Esophagus (tissue), 2 donors: ENCODE results near the gene LRRC41. TPM values are rescaled to one million over a fixed set of nuclear protein-coding genes. Genes with fewer than 3 reads are reported as not detected.
"Not testable (repeated sequence)": the region's sequence is repeated elsewhere in the genome, so short reads cannot be mapped to it uniquely, and the experiment has no call there.

Source experiments
- H3K27ac ChIP-seq, 2 donors: one replicate each; pipeline ENCODE4 v1.5.1; 2013; ENCODE audit warnings: low read depth in 2 of 2, mild to moderate bottlenecking in 2 of 2, inconsistent platforms in 1 of 2, low read length in 1 of 2, moderate library complexity in 1 of 2
- H3K27me3 ChIP-seq, 2 donors: one replicate each; pipeline ENCODE4 v1.6.1; 2013; ENCODE audit warnings: low read length in 2 of 2, control low read depth in 1 of 2, mild to moderate bottlenecking in 1 of 2; ENCODE audit not compliant: insufficient read depth in 2 of 2, control insufficient read depth in 1 of 2
- H3K36me3 ChIP-seq, 2 donors: one replicate each; pipeline ENCODE4 v1.6.1; 2013; ENCODE audit warnings: low read length in 1 of 2; ENCODE audit not compliant: control insufficient read depth in 2 of 2, insufficient read depth in 2 of 2
- H3K4me1 ChIP-seq, 2 donors: one replicate each; pipeline ENCODE4 v1.6.1; 2013; ENCODE audit warnings: low read length in 1 of 2; ENCODE audit not compliant: control insufficient read depth in 2 of 2, insufficient read depth in 2 of 2
- H3K4me3 ChIP-seq, 2 donors: one replicate each; pipeline ENCODE4 v1.5.1; 2013; ENCODE audit warnings: low read length in 2 of 2, mild to moderate bottlenecking in 2 of 2, low read depth in 1 of 2, moderate library complexity in 1 of 2
- H3K9me3 ChIP-seq, 2 donors: one replicate each; pipeline ENCODE4 v1.6.1; 2013; ENCODE audit warnings: mild to moderate bottlenecking in 2 of 2, low read depth in 1 of 2, low read length in 1 of 2, moderate library complexity in 1 of 2; ENCODE audit not compliant: control insufficient read depth in 2 of 2, insufficient read depth in 1 of 2
- WGBS, 2 donors: extraction: QIAGEN DNeasy Blood & Tissue Kit; methylation state at CpG; one replicate each; pipeline ENCODE4 v1.1.7; 2013; 5-methylcytosine and 5-hydroxymethylcytosine counted together
- polyA plus RNA-seq, 2 donors: library from polyadenylated mRNA; stranded (reverse); fragments of 200-250 nt; gene quantifications; one replicate each; pipeline ENCODE4 v1.2.3, GENCODE V29; 2013
- donor health status: healthy with polysubstance abuse.
- donor health status: Bipolar disorder and iron deficiency.

The LRRC41 gene
- polyA plus RNA-seq, 2 donors = 17.4 to 32.1 TPM

DNA sequence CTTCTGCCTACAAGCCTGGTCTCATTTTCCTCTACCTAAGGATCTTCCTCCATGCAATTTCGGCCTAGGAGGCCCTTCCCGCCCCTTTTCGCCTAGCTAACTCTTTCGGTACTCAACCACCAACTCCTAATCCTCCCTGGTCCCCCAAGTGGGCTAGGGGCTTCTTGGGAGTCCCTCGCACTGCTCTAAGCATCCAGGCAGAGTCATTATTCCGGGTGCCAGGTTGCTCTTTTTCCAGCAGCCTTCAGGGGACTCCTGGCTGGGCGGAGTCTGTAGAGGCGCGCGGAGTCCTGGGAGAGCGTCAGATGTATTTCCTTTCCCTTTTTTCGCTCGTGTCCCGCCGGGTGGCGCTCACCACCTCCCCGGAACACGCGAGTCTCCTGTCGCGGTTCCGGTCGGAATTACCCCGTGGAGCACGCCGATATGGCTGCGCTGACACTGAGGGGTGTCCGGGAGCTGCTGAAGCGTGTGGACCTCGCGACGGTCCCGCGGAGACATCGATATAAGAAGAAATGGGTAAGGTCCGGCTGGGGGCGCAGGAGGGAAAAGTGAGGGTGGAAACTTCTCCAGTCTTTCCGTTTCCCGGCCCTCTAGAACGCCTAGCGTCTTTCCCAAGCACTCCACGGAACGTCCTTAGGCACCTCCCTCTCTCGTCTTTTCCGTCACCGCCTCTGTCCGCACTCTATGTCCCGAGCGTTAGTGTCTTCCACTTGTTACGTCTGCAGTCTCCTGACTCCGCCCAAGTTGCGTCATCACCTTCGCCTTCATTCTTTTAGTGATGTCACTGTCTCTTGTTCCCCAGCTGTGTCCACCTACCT, 37.2 kb upstream of the LRRC41 start, which contains the start of gene NSUN4:
NSUN4 (plus strand) TSS at position 404 of the 818 bp plus-strand sequence; CDS start at position 424, 20 bp downstream.
- H3K36me3 ChIP-seq = peaks cover 3 to 6% of the 10 kb centered on the region in 2 donors
- peaks cover 5 to 8% of the 10 kb centered on the region in 2 donors for H3K4me1 ChIP-seq
- H3K9me3 ChIP-seq = no peaks in the 10 kb centered on the region
- no peaks in the 10 kb centered on the region for H3K27me3 ChIP-seq
- 0 to 1% methylated on average over 53 of the region's 53 CpGs for WGBS, 2 donors
- H3K4me3 ChIP-seq = peak within 1 kb of the TSS; percentile 64 to 79
- H3K27ac ChIP-seq = peak within 1 kb of the TSS; percentile 96 to 99

DNA sequence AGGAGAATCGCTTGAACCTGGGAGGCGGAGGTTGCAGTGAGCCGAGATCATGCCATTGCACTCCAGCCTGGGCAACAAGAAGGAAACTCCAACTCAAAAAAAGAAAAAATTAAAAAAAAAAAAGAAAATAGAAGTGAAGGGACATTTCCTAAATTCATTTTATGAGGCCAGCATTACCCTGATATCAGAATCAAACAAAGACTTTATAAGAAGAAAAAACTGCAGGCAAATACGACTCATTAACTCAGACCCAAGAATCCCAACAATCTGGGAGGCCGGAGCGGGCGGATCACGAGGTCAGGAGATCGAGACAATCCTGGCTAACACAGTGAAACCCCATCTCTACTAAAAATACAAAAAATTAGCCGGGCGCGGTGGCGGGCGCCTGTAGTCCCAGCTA, 34.0 kb upstream of the LRRC41 start:
- not testable (repeated sequence) for H3K4me1 ChIP-seq, H3K4me3 ChIP-seq, H3K36me3 ChIP-seq, H3K27me3 ChIP-seq, H3K9me3 ChIP-seq, H3K27ac ChIP-seq
- WGBS, 2 donors = 96% methylated on average over 9 of the region's 14 CpGs

DNA sequence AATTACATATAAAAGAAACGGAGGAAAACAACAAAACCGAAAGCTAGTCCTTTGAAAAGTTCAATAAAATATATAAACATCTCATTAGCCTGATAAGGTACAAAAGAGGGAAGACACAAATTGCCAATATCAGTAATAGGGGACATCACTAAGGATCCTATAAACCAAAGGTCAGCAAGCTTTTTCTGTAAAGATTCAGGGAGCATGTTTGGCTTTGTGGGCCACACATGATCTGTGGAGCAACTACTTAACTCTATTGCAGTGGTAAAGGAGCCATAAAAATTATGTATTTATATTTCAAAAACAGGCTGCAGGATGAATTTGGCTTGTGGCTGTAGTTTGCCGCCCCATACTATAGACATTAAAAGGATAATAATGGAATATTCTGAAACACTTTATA, 31.7 kb upstream of the LRRC41 start:
- Histone ChIP-seq H3K36me3 (no peaks in the 10 kb centered on the region), H3K4me3 (no peak overlapping the region), H3K4me1 (no peaks in the 10 kb centered on the region), H3K9me3 (no peaks in the 10 kb centered on the region), H3K27me3 (no peaks in the 10 kb centered on the region), H3K27ac (no peak overlapping the region)
- 82 to 96% methylated on average over 3 of the region's 3 CpGs for WGBS, 2 donors

DNA sequence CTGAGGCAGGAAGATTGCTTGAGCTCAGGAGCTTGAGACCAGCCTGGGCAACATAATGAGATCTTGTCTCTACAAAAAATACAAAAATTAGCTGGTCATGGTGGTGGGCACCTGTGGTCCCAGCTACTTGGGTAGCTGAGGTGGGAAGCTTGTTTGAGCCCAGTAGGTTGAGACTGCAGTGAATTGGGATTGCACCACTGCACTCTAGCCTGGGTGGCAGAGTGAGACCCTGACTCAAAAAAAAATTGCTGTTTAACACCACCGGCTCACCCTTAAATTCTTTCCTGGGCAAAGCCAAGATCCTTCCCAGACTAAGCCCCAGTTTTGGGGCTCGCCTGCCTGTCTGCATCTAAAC, 30.6 kb upstream of the LRRC41 start:
- Histone ChIP-seq H3K36me3 (no peaks in the 10 kb centered on the region), H3K4me1 (no peaks in the 10 kb centered on the region), H3K27ac (no peak overlapping the region), H3K4me3 (no peak overlapping the region), H3K9me3 (no peaks in the 10 kb centered on the region), H3K27me3 (no peaks in the 10 kb centered on the region)
- 76 to 91% methylated on average over 2 of the region's 2 CpGs for WGBS, 2 donors

DNA sequence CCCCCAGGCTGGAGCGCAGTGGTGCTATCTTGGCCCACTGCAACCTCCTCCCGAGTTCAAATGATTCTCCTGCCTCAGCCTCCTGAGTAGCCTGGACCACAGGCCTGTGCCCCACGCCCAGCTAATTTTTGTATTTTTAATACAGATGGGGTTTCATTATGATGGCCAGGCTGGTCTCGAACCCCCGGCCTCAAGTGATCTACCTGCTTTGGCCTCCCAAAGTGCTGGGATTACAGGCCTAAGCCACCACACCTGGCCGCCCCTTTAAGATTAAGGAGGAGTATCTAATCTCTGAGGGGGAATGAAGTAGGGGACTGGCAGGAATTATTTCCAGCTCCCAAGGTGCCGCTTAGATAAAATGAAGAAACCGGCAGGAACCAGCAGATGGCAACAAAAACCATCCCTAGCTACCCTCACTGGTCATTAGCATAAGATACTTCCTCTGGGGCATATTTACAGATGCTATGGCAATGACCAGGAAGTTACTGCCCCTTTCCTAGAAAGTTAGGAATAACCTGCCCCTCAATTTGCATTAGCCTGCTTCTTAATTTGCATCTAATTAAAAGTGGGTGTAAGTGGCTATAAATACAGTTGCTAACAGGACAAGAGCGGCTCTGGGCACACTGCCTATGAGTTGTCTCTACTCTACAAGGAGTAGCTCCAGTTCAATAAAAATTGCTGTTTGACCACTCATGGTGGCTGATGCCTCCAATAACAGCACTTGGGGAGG, 30.0 kb upstream of the LRRC41 start:
- no peaks in the 10 kb centered on the region for H3K27me3 ChIP-seq

DNA sequence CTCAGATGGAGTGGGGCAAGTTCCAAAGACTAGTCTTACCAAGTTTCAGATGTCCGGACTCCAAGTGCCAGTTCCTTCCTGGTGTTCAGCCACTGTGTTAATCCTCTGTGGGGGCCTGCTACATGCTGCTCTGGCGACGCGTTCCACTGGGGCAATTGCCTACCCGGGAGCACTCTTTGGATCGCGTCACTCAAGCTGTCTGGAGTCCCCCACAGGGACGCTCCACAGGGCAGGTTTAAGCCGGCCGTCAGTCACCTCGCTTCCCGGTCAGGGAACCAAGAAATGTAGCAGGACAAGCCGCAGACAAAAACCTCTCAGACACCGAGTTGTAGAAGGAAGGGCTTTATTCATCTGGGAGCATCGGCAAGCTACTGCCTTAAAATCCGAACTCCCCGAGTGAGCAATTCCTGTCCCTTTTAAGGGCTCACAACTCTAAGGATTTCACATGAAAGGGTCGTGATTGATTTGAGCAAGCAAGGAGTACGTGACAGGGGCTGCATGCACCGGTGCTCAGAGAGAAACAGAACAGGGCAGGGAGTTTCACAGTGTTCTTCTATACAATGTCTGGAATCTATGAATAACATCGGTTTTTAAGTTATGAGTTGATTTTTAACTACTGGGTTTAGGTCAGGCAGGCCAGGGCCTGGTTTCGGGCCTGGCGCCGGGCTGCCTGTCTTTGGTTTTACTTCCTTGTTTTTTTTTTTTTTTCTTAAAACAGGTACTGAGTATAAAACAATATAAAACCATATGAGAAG, 28.5 kb upstream of the LRRC41 start:
- H3K27me3 ChIP-seq, H3K9me3 ChIP-seq, H3K27ac ChIP-seq, H3K4me1 ChIP-seq, H3K36me3 ChIP-seq, H3K4me3 ChIP-seq: not testable (repeated sequence)
- WGBS, 2 donors = 76 to 81% methylated on average over 24 of the region's 24 CpGs

More for the DNA sequence above, 30.0 kb upstream of the LRRC41 start:
- Histone ChIP-seq H3K27ac (no peak overlapping the region), H3K36me3 (no peaks in the 10 kb centered on the region), H3K4me1 (no peaks in the 10 kb centered on the region), H3K4me3 (no peak overlapping the region), H3K9me3 (no peaks in the 10 kb centered on the region)
- WGBS, 2 donors = 81% methylated on average over 9 of the region's 9 CpGs

DNA sequence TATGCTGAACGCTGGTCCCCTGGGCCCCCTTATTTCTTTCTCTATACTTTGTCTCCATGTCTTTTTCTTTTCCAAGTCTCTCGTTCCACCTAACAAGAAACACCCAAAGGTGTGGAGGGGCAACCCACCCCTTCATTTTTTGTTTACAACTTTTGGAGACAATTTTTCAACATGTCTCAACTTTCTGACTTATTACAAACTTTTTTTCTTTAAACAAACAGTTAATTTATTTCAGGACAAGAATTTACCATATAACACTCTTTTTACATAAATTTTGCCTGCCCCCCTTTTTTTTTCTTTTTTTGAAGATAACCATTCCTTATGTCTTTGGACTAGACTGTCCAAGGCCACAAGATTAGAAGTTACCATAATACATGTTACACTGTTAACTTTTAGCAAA, 27.0 kb upstream of the LRRC41 start:
- not testable (repeated sequence) for H3K36me3 ChIP-seq, H3K4me3 ChIP-seq
- 83 to 86% methylated on average over 2 of the region's 2 CpGs for WGBS, 2 donors

DNA sequence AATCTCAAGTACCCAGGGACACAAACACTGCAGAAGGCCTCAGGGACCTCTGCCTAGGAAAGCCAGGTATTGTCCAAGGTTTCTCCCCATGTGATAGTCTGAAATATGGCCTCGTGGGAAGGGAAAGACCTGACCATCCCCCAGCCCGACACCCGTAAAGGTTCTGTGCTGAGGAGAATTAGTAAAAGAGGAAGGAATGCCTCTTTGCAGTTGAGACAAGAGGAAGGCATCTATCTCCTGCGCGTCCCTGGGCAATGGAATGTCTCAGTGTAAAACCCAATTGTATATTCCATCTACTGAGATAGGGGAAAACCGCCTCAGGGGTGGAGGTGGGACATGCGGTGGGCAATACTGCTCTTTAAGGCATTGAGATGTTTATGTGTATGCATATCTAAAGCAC, 26.4 kb upstream of the LRRC41 start:
- not testable (repeated sequence) for H3K27me3 ChIP-seq, H3K36me3 ChIP-seq, H3K4me3 ChIP-seq, H3K9me3 ChIP-seq, H3K4me1 ChIP-seq, H3K27ac ChIP-seq
- WGBS, 2 donors = 73 to 74% methylated on average over 5 to 6 of the region's 7 CpGs

More for the DNA sequence above, 27.0 kb upstream of the LRRC41 start:
- H3K4me1 ChIP-seq, H3K27me3 ChIP-seq, H3K9me3 ChIP-seq, H3K27ac ChIP-seq: not testable (repeated sequence)

DNA sequence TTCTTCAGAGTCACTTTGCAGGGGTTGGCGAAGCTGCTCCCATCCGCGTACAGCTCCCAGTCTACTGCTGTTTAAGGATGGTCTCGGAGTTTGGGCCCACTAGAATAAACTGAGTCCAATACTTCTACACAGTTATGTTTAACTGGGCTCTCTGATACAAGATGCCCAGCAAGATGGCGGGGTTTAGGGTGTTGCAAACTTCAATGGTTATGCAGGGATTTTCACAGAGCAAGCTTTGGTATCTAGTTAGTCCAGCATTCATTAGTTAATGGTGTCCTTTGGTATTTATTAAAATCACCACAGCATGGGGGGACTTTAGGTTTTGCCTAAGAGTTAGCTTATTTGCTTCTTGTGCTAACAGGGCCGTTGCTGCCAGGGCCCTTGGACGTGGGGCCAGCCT, 24.8 kb upstream of the LRRC41 start:
- not testable (repeated sequence) for H3K4me3 ChIP-seq, H3K4me1 ChIP-seq, H3K9me3 ChIP-seq, H3K36me3 ChIP-seq, H3K27me3 ChIP-seq, H3K27ac ChIP-seq
- WGBS, 2 donors = 93 to 95% methylated on average over 7 of the region's 7 CpGs
